Spleen (tissue), 11 donors: Measurements from ENCODE around the gene ATP2B3. TPM values are rescaled to one million over a fixed set of nuclear protein-coding genes. Genes with fewer than 3 reads are reported as not detected.

ENCODE experiments used
- DNase-seq: peaks from one replicate; pipeline ENCODE4 v3.0.0-alpha.2; 2020
- H3K27ac ChIP-seq, 8 donors: fragments of 200-600 bp; sonication (generic) in 7 of 8; 1 replicate in 4 of 8; 2 replicates in 4 of 8; pipeline versions ENCODE4 v1.5.0 to v1.8.0; 2016 to 2021; ENCODE audit warnings: inconsistent platforms in 4 of 8, mild to moderate bottlenecking in 4 of 8, moderate library complexity in 1 of 8
- H3K27me3 ChIP-seq, 7 donors: fragments of 200-600 bp; sonication (generic) in 6 of 7; replicated peaks in 1 of 7; 1 replicate in 4 of 7; 2 replicates in 3 of 7; pipeline versions ENCODE4 v1.5.0 to v1.8.0; 2016 to 2021; ENCODE audit warnings: inconsistent platforms in 3 of 7, mild to moderate bottlenecking in 1 of 7
- H3K36me3 ChIP-seq, 6 donors: fragments of 200-600 bp; sonication (generic) in 5 of 6; 1 replicate in 4 of 6; 2 replicates in 2 of 6; pipeline versions ENCODE4 v1.5.0 to v1.8.0; 2016 to 2021; ENCODE audit warnings: inconsistent platforms in 2 of 6
- H3K4me1 ChIP-seq, 6 donors: fragments of 200-600 bp; sonication (generic) in 5 of 6; 1 replicate in 3 of 6; 2 replicates in 3 of 6; pipeline versions ENCODE4 v1.5.0 to v1.8.0; 2016 to 2021; ENCODE audit warnings: inconsistent platforms in 3 of 6
- H3K4me3 ChIP-seq, 8 donors: fragments of 200-600 bp; sonication (generic) in 7 of 8; 1 replicate in 4 of 8; 2 replicates in 4 of 8; pipeline versions ENCODE4 v1.5.0 to v1.8.0; 2016 to 2021; ENCODE audit warnings: inconsistent platforms in 4 of 8, mild to moderate bottlenecking in 4 of 8, moderate library complexity in 2 of 8
- H3K9me3 ChIP-seq, 8 donors: fragments of 200-600 bp; sonication (generic) in 7 of 8; 1 replicate in 4 of 8; 2 replicates in 4 of 8; pipeline versions ENCODE4 v1.5.0 to v1.8.0; 2016 to 2021; ENCODE audit warnings: inconsistent platforms in 4 of 8
- POLR2A ChIP-seq, 3 donors: fragments of 450-650 bp; IDR thresholded peaks; one replicate each; pipeline ENCODE4 v1.5.1; 2017; ENCODE audit warnings: antibody characterized with exemption in 3 of 3, mild to moderate bottlenecking in 1 of 3
- POLR2AphosphoS5 ChIP-seq, 3 donors: sonication (generic); formaldehyde crosslinking; IDR thresholded peaks; one replicate each; pipeline ENCODE4 v1.5.1; 2017; ENCODE audit warnings: antibody characterized with exemption in 3 of 3
- WGBS, 5 donors: extraction: QIAGEN DNeasy Blood & Tissue Kit in 3 of 5; methylation state at CpG; one replicate each; pipeline versions ENCODE4 v1.1.5 to v1.1.7; 2013 to 2018; 5-methylcytosine and 5-hydroxymethylcytosine counted together
- intact Hi-C: fragments of 100-400 bp; cut with DNase I; formaldehyde crosslinking; loops from one replicate; pipeline ENCODE4 v1.15.0; 2023; ENCODE audit warnings: low total_unique reads
- polyA plus RNA-seq, 3 donors: library from polyadenylated mRNA; stranded (reverse); fragments of 200-250 nt; gene quantifications; one replicate each; pipeline ENCODE4 v1.2.1, GENCODE V29; 2013
- total RNA-seq, 7 donors: library from RNA; depleted of rRNA in 3 of 7; stranded (reverse); fragments of >200 nt in 3 of 7; fragmentation: NEBNext Ultra II Directional in 4 of 7; extraction: Animal tissue kit (Norgen Biotek cat#: 25700) in 4 of 7; gene quantifications; one replicate each; pipeline versions ENCODE4 v1.1.0 to v1.2.1, GENCODE V29; 2016 to 2021
- TF ChIP-seq, protein P1 (sequence below), 11 experiments: fragments of 200-600 bp in 7 of 11; fragments of 450-650 bp in 4 of 11; sonication (generic) in 4 of 11; IDR thresholded peaks in 8 of 11; conservative IDR thresholded peaks in 3 of 11; 1 replicate in 7 of 11; 2 replicates in 4 of 11; pipeline versions ENCODE4 v1.4.0 to v1.8.0; 2016 to 2021; ENCODE audit warnings: antibody characterized with exemption in 11 of 11, inconsistent platforms in 4 of 11, mild to moderate bottlenecking in 1 of 11
- donor health status: healthy with polysubstance abuse.
- donor health status: DM: no; HTN: no; CAD: no; lungs with moderate emphysema.
- donor health status: DM: no; HTN: no; CAD: no.
- donor health status: Bipolar disorder and iron deficiency.
- donor health status: healthy.
- donor health status: DM: no; HTN: no; CAD: no.
- donor health status: DM: yes; HTN: yes; CAD: no.

The ATP2B3 gene
- total and polyA plus RNA-seq, 10 donors, result 0.07 to 0.13 TPM; not detected in 8

DNA sequence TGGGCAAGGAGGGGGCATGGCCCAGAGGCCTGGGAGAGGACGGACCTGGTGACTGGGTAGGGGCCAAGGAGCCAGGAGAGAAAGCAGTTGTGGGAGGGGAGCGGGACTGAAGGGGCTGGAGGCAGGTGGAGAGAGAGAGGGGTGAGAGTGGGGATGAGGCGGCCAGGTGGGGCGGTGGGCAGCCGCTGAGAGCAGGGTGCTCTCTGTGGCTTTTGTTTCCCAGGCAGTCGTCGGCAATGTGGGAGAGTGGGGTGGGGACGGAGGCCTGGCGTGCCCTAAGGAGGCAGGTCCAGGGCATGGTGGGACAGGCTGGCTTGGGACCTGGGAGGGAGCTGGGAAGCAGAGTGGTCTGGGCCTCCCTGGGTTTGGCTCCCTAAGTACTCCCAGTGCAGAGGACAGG lies 3.2 kb upstream of the ATP2B3 start:
- DNase-seq, result no peak
- Histone ChIP-seq H3K27ac (no peak overlapping the region), H3K4me3 (no peak overlapping the region), H3K9me3 (no peaks in the 10 kb centered on the region), H3K27me3 (peaks cover 0 to 50% (median 28%) of the 10 kb centered on the region in 7 donors), H3K4me1 (peaks cover 0 to 6% (median 0%) of the 10 kb centered on the region in 6 donors), H3K36me3 (no peaks in the 10 kb centered on the region)
- 75 to 95% (median 86%) methylated on average over 5 to 9 of the region's 9 CpGs for WGBS, 5 donors
- TF ChIP-seq POLR2A (IDR thresholded peaks at IDR 0.05) (no peak), POLR2AphosphoS5 (IDR thresholded peaks at IDR 0.05) (peak in 1 of 3 donors; percentile 56)
- TF ChIP-seq, protein P1, sequence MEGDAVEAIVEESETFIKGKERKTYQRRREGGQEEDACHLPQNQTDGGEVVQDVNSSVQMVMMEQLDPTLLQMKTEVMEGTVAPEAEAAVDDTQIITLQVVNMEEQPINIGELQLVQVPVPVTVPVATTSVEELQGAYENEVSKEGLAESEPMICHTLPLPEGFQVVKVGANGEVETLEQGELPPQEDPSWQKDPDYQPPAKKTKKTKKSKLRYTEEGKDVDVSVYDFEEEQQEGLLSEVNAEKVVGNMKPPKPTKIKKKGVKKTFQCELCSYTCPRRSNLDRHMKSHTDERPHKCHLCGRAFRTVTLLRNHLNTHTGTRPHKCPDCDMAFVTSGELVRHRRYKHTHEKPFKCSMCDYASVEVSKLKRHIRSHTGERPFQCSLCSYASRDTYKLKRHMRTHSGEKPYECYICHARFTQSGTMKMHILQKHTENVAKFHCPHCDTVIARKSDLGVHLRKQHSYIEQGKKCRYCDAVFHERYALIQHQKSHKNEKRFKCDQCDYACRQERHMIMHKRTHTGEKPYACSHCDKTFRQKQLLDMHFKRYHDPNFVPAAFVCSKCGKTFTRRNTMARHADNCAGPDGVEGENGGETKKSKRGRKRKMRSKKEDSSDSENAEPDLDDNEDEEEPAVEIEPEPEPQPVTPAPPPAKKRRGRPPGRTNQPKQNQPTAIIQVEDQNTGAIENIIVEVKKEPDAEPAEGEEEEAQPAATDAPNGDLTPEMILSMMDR (IDR thresholded peaks at IDR 0.05 in 8 of 11, conservative IDR thresholded peaks at IDR 0.05 in 3 of 11), result no peak
- intact Hi-C loops, result no loop called here

DNA sequence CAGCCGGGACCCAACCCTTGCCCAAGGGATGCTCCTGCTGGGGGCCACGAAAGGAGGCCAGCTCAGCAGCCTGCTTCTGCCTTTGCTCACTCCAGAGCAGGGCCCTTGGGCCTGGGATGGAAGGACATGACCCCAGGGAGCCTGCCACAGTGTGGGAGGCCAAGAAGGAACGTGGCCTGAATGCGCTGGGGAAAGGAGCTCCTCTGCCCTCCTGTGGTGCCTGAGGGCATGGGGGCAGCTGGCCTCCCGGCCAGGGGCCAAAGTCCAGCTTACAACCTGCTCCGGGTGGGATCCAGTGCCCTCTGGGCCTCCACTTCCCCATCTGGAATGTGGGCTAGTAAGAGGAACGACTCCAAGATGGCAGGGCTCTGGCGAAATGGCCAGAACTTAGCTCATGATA lies 2.0 kb upstream of the ATP2B3 start:
- Histone ChIP-seq H3K4me1 (peaks cover 0 to 6% (median 0%) of the 10 kb centered on the region in 6 donors), H3K36me3 (no peaks in the 10 kb centered on the region), H3K9me3 (no peaks in the 10 kb centered on the region), H3K27me3 (peaks cover 0 to 51% (median 36%) of the 10 kb centered on the region in 7 donors), H3K27ac (no peak overlapping the region), H3K4me3 (no peak overlapping the region)
- WGBS, 5 donors, result 63 to 83% (median 73%) methylated on average over 1 to 8 of the region's 8 CpGs
- TF ChIP-seq POLR2AphosphoS5 (IDR thresholded peaks at IDR 0.05), result peak in 1 of 3 donors; percentile 58
- TF ChIP-seq, protein P1 (IDR thresholded peaks at IDR 0.05 in 8 of 11, conservative IDR thresholded peaks at IDR 0.05 in 3 of 11), result no peak
- no peak for DNase-seq
- intact Hi-C loops, result no loop called here

DNA sequence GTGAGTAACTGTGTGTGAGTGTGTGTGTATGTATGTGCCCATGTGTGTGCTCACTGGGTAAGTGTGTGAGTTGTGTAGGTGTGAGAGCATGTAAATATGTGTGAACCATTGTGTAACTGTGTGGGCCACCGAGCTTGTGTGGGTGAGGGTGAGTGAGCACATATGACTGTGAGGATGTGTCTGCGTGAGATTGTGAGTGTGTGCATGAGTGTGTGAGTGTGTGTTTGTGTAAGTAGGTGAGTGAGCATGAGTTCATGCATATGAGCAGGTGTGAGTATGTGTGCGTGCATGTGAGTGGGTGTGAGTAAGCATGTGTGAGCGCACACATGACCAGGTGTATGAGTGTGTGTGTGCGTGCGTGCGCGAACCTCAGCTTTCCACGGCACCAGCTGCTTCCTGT lies 1.4 kb upstream of the ATP2B3 start:
- H3K27me3 ChIP-seq, result peaks cover 0 to 57% (median 39%) of the 10 kb centered on the region in 7 donors
- peaks cover 0 to 8% (median 0%) of the 10 kb centered on the region in 6 donors for H3K4me1 ChIP-seq
- no peaks in the 10 kb centered on the region for H3K9me3 ChIP-seq
- no peak overlapping the region for H3K4me3 ChIP-seq
- H3K36me3 ChIP-seq, result no peaks in the 10 kb centered on the region
- TF ChIP-seq POLR2AphosphoS5 (IDR thresholded peaks at IDR 0.05), result no peak
- TF ChIP-seq, protein P1 (IDR thresholded peaks at IDR 0.05 in 8 of 11, conservative IDR thresholded peaks at IDR 0.05 in 3 of 11), result no peak
- TF ChIP-seq POLR2A (IDR thresholded peaks at IDR 0.05), result no peak
- 29 to 70% (median 51%) methylated on average over 2 to 9 of the region's 9 CpGs for WGBS, 5 donors
- intact Hi-C loops, result no loop called here
- H3K27ac ChIP-seq, result no peak overlapping the region
- DNase-seq, result no peak

DNA sequence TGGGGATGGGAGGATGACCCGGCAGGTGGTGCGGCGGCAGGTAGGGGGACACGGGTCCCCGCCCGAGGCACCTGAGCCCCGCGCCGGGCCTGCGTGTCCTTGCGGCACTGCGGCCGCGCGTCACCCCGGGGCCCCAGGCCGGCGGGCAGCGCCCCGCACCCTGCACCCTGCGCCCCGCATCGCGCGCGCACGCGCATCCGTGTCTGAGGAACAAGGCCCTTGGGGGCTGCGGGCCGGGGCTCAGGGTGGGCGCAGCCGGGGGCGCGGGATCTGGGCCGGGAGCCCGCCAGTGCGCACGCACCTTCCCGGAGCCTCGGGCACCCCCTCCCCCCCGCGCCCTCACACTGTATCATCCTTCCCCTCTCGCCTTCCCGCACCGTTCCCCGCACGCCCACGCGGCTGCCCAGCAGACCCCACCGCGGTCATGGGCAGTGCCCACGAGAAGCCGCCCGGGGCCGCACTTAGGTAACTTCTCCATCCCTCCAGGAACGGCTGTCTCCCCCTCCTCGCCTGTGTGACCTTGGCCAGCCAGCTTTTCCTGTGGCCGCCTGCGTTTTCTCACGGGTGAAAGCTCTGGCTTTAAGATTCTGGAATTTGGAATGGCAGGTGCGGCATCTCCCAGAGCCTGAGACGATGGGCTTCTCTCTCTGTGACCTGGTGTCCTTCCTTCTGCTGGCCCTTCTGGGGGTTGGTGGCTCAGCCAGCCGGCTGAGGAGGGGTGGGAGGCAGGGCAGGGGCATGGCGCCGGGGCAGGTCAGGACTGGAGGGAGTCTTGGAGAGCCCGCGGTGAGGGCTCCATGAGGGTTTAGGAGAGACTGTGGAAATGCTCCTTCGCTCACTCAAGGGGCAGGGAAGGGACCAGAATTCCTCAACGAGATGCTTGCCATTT lies 748 bp downstream of the ATP2B3 start:
- Histone ChIP-seq H3K9me3 (no peaks in the 10 kb centered on the region), H3K4me3 (no peak overlapping the region), H3K27me3 (peaks cover 0 to 73% (median 41%) of the 10 kb centered on the region in 7 donors), H3K36me3 (no peaks in the 10 kb centered on the region), H3K4me1 (peaks cover 0 to 12% (median 0%) of the 10 kb centered on the region in 6 donors), H3K27ac (no peak overlapping the region)
- WGBS, 5 donors, result 7 to 43% (median 23%) methylated on average over 21 to 70 of the region's 70 CpGs; no CpG with 5 or more reads in 1 of the 5 donors
- no peak for DNase-seq
- intact Hi-C loops, result no loop called here
- no peak for TF ChIP-seq POLR2AphosphoS5 (IDR thresholded peaks at IDR 0.05)
- TF ChIP-seq, protein P1 (IDR thresholded peaks at IDR 0.05 in 8 of 11, conservative IDR thresholded peaks at IDR 0.05 in 3 of 11), result no peak
- TF ChIP-seq POLR2A (IDR thresholded peaks at IDR 0.05), result no peak
